Smooth muscle cell (in vitro differentiated cells): Measurements from ENCODE around the gene PARVB. TPM values are rescaled to one million over a fixed set of nuclear protein-coding genes. Genes with fewer than 3 reads are reported as not detected.

Source experiments
- DNase-seq: peaks from one replicate; lab custom pipeline; 2025; ENCODE audit not compliant: unreplicated experiment; lab: John Stamatoyannopoulos, UW
- H2AFZ ChIP-seq: fragments of 200-600 bp; sonication (generic); 2 replicates; pipeline ENCODE4 v1.6.0; 2016; ENCODE audit warnings: antibody characterized with exemption, low read depth, mild to moderate bottlenecking
- H3F3A ChIP-seq: fragments of 200-600 bp; sonication (generic); 2 replicates; pipeline ENCODE4 v1.6.0; 2017; ENCODE audit warnings: antibody characterized with exemption, low read depth
- H3K27ac ChIP-seq: fragments of 200-600 bp; sonication (generic); 2 replicates; pipeline ENCODE4 v1.5.1; 2016; ENCODE audit warnings: low read depth, mild to moderate bottlenecking
- H3K27me3 ChIP-seq: fragments of 200-600 bp; sonication (generic); 2 replicates; pipeline ENCODE4 v1.6.1; 2016; ENCODE audit warnings: low read depth, mild to moderate bottlenecking
- H3K36me3 ChIP-seq: fragments of 200-600 bp; sonication (generic); 2 replicates; pipeline ENCODE4 v1.5.1; 2016; ENCODE audit warnings: low read depth
- H3K4me1 ChIP-seq: fragments of 200-600 bp; sonication (generic); 2 replicates; pipeline ENCODE4 v1.5.1; 2016; ENCODE audit warnings: low read depth
- H3K4me2 ChIP-seq: fragments of 200-600 bp; sonication (generic); 2 replicates; pipeline ENCODE4 v1.6.0; 2016; ENCODE audit warnings: mild to moderate bottlenecking
- H3K4me3 ChIP-seq: fragments of 200-600 bp; sonication (generic); 2 replicates; pipeline ENCODE4 v1.5.1; 2016; ENCODE audit warnings: mild to moderate bottlenecking
- H3K79me2 ChIP-seq: fragments of 200-600 bp; sonication (generic); 2 replicates; pipeline ENCODE4 v1.6.0; 2016; ENCODE audit warnings: low read depth, mild to moderate bottlenecking
- H3K9ac ChIP-seq: fragments of 200-600 bp; sonication (generic); 2 replicates; pipeline ENCODE4 v1.6.0; 2016; ENCODE audit warnings: low read depth
- H3K9me3 ChIP-seq: fragments of 200-600 bp; sonication (generic); replicated peaks from 2 replicates; pipeline ENCODE4 v1.5.1; 2016; ENCODE audit warnings: low read depth
- H4K20me1 ChIP-seq: fragments of 200-600 bp; sonication (generic); 2 replicates; pipeline ENCODE4 v1.6.0; 2016; ENCODE audit warnings: low read depth
- WGBS: methylation state at CpG from one replicate; pipeline ENCODE4 v1.1.7; 2016; ENCODE audit warnings: low lambda C conversion rate; 5-methylcytosine and 5-hydroxymethylcytosine counted together
- polyA plus RNA-seq: library from polyadenylated mRNA; unstranded; fragments of >200 nt; fragmentation: Nextera tagmentation; extraction: Ambion mirVana; gene quantifications from 2 replicates; pipeline ENCODE4 v1.2.1, GENCODE V29; 2016
- total RNA-seq: library from RNA; depleted of rRNA; stranded (reverse); fragments of >200 nt; gene quantifications from 2 replicates; pipeline ENCODE4 v1.2.3, GENCODE V29; 2014
- TF ChIP-seq, protein P1 (sequence below): fragments of 200-600 bp; sonication (generic); IDR thresholded peaks from 2 replicates; pipeline ENCODE4 v1.5.1; 2017; ENCODE audit warnings: borderline replicate concordance, mild to moderate bottlenecking, antibody characterized with exemption; ENCODE audit not compliant: insufficient read depth, poor library complexity, severe bottlenecking

The PARVB gene
- total and polyA plus RNA-seq, 2 experiments from 2014 or later = 35.1 to 36.6 TPM

DNA sequence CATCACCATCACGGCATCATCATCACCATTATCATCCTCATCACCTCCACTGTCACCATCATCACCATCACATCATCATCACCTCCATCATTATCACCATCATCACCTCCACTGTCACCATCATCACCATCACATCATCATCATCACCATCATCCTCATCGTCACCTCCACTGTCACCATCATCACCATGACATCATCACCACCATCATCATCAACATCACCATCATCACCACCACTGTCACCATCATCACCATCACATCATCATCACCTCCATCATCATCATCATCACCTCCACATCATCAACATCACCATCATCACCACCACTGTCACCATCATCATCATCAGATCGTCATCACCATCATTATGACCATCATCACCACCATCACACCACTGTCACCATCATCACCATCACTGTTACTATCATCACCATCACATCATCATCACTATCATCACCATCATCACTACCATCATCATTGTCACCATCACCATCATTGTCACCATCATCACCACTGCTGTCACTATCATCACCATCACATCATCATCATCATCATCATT, 189.5 kb downstream of the PARVB start:
- H3K36me3 ChIP-seq = no peaks in the 10 kb centered on the region
- whole genome bisulfite sequencing = 93% methylated on average over 3 of the region's 3 CpGs
- TF ChIP-seq, protein P1, sequence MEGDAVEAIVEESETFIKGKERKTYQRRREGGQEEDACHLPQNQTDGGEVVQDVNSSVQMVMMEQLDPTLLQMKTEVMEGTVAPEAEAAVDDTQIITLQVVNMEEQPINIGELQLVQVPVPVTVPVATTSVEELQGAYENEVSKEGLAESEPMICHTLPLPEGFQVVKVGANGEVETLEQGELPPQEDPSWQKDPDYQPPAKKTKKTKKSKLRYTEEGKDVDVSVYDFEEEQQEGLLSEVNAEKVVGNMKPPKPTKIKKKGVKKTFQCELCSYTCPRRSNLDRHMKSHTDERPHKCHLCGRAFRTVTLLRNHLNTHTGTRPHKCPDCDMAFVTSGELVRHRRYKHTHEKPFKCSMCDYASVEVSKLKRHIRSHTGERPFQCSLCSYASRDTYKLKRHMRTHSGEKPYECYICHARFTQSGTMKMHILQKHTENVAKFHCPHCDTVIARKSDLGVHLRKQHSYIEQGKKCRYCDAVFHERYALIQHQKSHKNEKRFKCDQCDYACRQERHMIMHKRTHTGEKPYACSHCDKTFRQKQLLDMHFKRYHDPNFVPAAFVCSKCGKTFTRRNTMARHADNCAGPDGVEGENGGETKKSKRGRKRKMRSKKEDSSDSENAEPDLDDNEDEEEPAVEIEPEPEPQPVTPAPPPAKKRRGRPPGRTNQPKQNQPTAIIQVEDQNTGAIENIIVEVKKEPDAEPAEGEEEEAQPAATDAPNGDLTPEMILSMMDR = no peak
- no peak overlapping the region for H3K4me2 ChIP-seq
- H3K27ac ChIP-seq = no peak overlapping the region
- DNase-seq = no peak
- H2AFZ ChIP-seq = no peak overlapping the region
- no peak overlapping the region for H3K4me3 ChIP-seq
- no peaks in the 10 kb centered on the region for H3K79me2 ChIP-seq
- no peak overlapping the region for H3K9ac ChIP-seq
- no peaks in the 10 kb centered on the region for H4K20me1 ChIP-seq
- no peaks in the 10 kb centered on the region for H3K9me3 ChIP-seq
- H3K27me3 ChIP-seq = no peaks in the 10 kb centered on the region
- no peaks in the 10 kb centered on the region for H3K4me1 ChIP-seq
- H3F3A ChIP-seq = peaks cover 6% of the 10 kb centered on the region

DNA sequence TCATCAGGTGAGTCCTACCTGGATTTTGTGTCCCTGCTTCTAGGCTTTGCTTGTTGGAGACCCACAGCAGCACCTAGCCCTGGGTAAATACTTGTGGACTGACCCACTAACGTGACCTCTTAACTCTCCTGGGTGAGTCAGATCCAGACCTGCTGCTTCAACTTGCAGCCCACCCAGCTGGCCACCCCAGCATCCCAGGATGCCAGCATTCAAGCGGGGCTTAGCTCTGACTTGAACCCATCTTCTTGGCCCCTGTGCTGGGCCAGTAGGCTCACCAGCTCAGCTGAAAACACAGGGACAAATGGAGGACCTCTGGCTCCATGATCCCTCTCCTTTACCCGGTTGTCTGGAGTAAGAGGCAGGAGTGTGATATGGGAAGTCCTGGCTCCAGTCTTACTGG, 190.1 kb downstream of the PARVB start:
- Histone ChIP-seq H3K27me3 (no peaks in the 10 kb centered on the region), H3K36me3 (no peaks in the 10 kb centered on the region), H3K4me2 (no peak overlapping the region), H3K79me2 (no peaks in the 10 kb centered on the region), H3K4me1 (no peaks in the 10 kb centered on the region), H4K20me1 (no peaks in the 10 kb centered on the region), H3K9ac (no peak overlapping the region), H3F3A (peaks cover 6% of the 10 kb centered on the region), H2AFZ (no peak overlapping the region), H3K9me3 (no peaks in the 10 kb centered on the region), H3K4me3 (no peak overlapping the region), H3K27ac (no peak overlapping the region)
- TF ChIP-seq, protein P1 = no peak
- WGBS = 91% methylated on average over 3 of the region's 3 CpGs
- DNase-seq = no peak

DNA sequence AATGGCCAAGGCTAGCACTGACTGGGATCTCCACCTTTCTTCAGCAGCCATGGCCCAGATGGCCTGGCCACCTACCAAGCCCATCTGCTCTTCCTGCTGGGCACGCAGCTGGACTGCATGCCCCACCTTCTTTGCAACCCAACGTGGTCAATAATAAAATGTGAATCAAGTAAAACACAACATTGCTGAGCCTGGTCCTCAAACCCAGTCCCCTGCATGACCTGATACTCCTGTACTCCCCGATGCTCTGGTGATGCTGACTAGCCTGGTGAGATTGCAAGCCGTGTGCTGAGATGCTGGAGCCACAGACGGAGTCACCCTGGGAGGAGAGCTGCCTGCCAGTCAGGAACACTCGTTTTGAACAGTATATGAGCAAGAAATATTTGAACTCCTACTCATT, 190.7 kb downstream of the PARVB start:
- no peak overlapping the region for H3K9ac ChIP-seq
- no peak overlapping the region for H2AFZ ChIP-seq
- no peaks in the 10 kb centered on the region for H3K4me1 ChIP-seq
- no peak for DNase-seq
- H3F3A ChIP-seq = peaks cover 6% of the 10 kb centered on the region
- H4K20me1 ChIP-seq = no peaks in the 10 kb centered on the region
- TF ChIP-seq, protein P1 = no peak
- H3K36me3 ChIP-seq = no peaks in the 10 kb centered on the region
- 88% methylated on average over 6 of the region's 6 CpGs for WGBS
- no peak overlapping the region for H3K4me2 ChIP-seq
- no peaks in the 10 kb centered on the region for H3K27me3 ChIP-seq
- no peak overlapping the region for H3K4me3 ChIP-seq
- H3K27ac ChIP-seq = no peak overlapping the region
- H3K9me3 ChIP-seq = no peaks in the 10 kb centered on the region
- no peaks in the 10 kb centered on the region for H3K79me2 ChIP-seq

DNA sequence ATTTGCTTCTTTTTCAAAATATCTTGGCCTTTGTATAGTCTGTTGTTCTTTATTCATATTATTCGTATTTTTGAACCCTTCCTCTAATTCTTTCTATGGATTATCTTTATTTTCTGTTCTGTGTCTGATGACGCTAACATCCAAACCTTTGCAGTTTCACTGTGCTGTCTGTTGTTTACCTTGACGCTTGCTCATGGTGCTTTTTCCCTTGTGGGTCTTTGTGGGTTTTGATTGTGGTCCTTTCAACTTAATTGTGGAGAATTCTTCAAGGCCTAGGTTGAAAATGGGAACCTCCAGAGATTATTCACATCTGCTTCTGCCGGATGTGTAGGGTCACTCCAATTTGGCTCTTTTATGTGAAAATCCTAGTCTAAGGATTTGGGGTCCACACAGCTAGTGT, 191.2 kb downstream of the PARVB start:
- Histone ChIP-seq H4K20me1 (no peaks in the 10 kb centered on the region), H3K9ac (no peak overlapping the region), H3K4me2 (no peak overlapping the region), H3K79me2 (no peaks in the 10 kb centered on the region), H3F3A (peaks cover 6% of the 10 kb centered on the region), H3K4me3 (no peak overlapping the region), H3K27ac (no peak overlapping the region), H3K4me1 (no peaks in the 10 kb centered on the region), H3K36me3 (no peaks in the 10 kb centered on the region), H2AFZ (no peak overlapping the region), H3K9me3 (no peaks in the 10 kb centered on the region), H3K27me3 (no peaks in the 10 kb centered on the region)
- 90% methylated on average over 4 of the region's 4 CpGs for WGBS
- TF ChIP-seq, protein P1 = no peak
- no peak for DNase-seq
